IPS DF 4.7 (cell line): ENCODE data around the gene PTH1R.

Experiments used
- DNase-seq: peaks from one replicate; pipeline ENCODE4 v3.0.0-alpha.2; 2013; ENCODE audit warnings: low spot score; ENCODE audit errors: extremely low read depth

Gene PTH1R

GRCh38 chr3:46882377-46883053, 5.0 kb downstream of the PTH1R start:
- no peak for DNase-seq

DNA sequence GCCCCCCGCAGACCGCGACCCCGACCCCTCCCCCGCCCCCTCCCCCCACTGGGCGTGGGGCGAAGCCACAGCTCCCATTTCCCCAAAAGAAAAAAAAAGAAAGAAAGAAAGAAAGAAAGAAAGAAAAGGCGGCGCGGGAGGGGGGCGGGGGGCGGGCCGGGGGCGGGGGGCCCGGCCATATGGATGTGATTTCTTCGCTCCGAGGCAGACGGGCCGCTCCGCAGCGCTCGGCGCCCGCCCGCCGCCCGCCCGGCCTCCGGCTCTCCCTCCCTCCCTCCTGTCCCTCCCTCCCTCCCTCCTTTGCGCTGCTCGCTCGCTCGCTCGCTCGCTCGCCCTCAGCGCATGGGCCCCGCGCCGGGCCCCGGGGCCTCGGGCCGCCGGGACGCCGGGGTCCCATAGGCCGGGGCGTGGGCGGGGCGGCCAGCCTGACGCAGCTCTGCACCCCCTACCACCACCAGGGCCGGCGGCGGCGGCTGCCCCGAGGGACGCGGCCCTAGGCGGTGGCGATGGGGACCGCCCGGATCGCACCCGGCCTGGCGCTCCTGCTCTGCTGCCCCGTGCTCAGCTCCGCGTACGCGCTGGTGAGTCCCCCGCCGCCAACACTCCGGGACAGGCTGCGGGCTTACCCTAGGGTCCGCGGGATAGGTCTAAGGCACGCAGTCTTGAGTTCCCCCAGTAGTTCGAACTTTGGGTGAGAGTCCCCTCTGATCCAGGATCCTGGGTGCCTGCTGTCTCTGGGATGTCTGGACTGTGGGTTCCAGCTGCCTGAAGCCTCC, 5.7 kb downstream of the PTH1R start:
- no peak for DNase-seq

DNA sequence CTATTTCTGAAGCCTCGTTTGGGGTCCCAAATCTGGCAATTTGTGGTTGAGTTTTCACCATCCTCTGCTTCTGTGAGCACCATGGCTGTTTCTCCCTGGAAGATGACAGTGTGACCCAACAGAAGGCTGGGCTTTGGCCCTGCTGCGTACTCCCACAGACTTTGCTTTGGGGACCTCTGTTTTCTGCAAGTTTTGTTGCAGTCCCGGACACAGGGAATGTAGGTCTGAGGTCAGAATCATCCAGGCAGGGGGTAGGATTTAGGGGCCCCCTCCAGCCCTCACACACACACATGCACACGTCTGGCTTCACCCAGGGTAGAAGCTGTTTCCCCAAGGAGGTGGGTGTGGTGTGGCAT, 6.3 kb downstream of the PTH1R start:
- no peak for DNase-seq

DNA sequence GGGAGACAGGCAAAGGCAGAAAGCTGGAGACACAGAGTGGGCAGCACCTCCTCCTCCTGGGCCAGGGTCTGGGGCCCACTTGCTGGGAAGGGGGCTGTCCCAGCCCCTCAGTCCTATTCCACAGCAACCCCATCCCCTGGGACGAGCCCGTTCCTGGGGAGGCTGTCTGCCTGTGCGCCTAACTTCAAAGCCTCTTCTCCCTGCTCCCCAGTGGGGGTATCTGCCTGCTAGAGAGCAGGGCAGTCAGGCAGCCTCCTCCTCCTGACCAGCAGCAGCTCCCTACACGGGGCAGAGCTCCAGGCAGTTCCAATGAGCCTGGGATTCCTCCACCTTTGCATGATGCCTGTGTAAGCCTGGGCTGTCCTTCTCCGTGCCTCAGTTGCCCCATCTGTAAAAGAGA, 6.9 kb downstream of the PTH1R start:
- no peak for DNase-seq

- no peak for DNase-seq
Measured at GRCh38 chr3:46884929-46885328, 7.4 kb downstream of the PTH1R start.

GRCh38 chr3:46885612-46886011, 8.1 kb downstream of the PTH1R start:
- DNase-seq = no peak

- no peak for DNase-seq
Measured at GRCh38 chr3:46887980-46888494, 10.5 kb downstream of the PTH1R start.

DNA sequence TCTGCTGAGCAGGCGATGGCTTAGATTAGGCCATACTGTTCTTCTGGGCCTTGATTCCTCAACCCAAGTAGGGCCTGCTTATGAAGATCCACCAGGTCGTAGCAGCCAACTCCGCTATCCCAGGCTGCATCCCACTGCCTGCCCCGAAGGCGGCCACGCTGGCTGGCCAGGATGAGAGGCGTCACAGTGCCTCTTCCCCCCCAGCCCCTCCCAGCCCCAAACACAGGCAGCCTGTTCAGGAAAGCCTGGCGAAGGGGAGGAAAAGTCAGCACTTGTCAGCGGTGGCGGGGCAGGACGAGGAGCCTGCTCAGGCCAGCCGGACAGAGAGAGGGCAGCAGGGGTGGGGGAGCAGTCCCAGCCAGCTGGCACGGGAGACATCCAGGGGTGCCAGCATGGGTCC, 11.2 kb downstream of the PTH1R start:
- no peak for DNase-seq

DNA sequence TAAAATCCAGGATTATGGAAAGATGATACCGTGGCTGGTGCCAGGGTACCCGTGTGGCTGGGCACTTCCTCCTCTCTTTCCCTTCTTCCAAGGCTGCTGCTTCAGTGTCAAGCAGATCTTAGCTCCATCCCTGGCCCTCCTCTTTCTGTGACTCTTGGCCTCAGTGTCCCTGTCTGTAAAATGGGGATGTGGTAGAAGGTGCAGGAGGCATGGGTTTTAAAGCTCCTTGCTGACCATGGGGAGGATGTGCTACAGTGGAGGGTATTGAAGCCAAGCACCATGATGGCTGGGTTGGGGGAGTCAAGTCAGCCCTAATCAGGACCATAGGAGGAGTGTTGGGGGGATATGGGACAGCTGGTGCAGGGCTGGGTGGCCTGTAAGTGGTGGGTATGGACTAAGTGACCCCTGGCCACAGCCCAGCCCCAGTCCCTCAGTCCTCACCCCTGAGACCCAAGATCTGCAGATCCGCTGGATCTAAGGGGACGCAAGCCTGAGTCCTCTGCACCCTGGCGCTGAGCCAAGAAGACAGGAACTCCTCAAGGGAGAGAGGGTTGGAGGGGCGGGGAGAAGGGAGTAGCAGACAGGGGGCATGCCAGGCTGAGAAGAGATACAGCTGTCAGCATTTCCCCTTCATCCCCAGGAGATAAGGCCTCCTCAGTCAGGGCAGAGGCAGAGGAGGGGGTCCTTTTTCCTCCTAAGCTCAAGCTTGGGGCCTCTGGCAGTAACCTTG, 12.0 kb downstream of the PTH1R start:
- no peak for DNase-seq

DNA sequence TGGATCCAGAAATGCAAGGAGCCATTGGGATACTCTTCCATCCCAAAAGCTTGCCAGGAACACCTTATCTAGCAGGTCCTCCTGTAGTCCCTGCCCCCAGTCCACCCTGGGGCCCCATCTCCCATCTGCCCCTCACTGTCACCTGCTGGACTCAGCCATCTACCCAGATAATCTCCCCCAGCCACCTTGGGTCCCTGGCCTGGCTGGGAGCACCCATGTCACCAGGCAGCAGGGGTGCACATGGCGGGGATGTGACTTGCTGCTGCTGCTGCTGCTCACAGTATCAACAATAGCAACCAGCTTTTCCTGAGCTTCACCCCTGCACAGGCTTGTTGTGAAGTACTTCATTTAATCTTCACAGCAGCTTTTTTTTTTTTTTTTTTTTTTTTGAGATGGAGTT, 12.6 kb downstream of the PTH1R start:
- no peak for DNase-seq

- no peak for DNase-seq
Measured at GRCh38 chr3:46891132-46891531, 13.6 kb downstream of the PTH1R start.

GRCh38 chr3:46892285-46893145, 15.0 kb downstream of the PTH1R start:
- DNase-seq = no peak

DNA sequence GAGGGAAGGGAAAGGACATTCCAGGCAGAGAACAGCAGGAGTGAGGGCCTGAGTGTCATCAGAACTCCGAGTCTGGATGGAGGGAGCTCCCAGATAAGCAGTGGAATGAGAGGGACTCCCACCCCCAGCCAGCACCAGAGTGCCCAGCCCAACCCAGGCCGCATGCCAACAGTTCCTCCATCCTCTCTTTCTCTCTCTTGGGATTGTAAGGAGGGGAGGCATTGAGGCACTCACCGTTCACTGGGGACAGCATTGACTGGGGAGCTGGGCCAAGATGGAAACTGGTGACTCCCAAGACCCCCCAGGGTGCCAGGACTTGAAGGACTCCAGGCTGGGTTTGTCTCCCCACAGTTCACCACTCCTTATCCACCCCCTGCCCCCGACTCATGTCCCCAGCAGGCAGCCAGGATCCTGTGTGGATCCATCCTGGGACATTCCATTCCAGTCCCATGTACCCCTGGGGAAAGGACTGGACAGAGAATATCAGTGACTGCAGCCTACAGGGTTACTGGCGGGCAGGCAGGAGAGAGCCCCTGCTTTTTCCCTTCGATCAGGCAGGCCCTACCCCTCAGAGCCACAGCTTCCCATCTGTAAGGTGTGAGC, 15.7 kb downstream of the PTH1R start:
- DNase-seq = no peak

GRCh38 chr3:46893763-46894162, 16.2 kb downstream of the PTH1R start:
- no peak for DNase-seq

DNA sequence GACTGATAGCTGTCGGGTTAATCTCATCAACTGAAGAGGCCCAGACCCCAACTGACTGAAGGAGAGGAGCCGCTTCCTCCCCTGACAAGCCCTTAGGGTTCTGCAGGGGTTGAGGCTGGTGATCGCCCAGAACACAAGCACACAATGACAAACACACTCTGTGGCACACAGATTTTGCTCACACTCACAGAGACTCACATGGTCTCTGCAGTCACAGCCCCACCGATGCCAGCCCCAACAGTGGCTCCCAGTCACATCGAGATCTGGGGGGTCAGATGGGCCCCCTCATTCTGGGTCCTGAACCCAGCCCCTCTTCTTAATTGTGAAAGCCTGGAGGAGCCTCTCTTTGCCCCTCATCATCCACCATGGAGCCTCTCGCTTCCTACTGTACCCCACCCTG, 16.7 kb downstream of the PTH1R start:
- DNase-seq = no peak

GRCh38 chr3:46895204-46895660, 17.7 kb downstream of the PTH1R start:
- DNase-seq = no peak

DNA sequence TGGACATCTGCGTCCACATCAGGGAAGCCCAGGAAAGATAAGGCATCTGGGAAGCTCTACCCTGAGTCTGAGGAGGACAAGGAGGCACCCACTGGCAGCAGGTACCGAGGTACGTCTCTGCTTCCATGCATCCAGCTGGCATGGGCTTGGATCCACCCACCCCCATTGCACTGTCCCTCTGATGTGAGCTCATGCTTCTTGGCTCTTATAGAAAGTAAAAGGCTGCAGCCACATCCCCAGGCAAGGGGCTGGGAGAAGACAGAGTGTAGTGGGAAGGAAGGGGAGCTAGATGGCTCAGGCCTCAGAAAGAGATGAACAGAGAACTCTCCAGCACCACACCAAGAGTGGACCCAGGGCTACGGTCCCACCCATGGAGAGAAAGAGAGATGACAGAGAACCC, 18.2 kb downstream of the PTH1R start:
- no peak for DNase-seq

DNA sequence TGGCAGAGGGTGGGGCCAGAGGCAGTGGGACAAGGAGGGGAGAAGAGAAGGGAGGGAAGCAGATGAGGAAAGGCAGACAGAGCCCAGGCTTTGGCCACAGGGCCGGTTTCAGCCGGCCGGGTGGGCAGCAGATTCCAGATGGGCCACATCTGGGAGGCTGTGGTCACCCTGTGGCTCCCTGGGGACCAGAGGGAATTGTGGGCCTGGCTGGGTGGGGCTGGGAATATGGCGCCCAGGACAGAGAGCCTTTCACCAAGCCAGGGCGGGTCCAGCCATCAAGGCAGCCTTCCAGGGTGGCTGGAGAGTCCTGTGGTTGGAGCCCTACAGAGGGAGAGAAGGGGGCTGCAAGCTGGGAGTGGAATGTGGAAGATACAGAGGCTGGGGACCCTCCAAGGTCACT, 18.9 kb downstream of the PTH1R start:
- DNase-seq = no peak

DNA sequence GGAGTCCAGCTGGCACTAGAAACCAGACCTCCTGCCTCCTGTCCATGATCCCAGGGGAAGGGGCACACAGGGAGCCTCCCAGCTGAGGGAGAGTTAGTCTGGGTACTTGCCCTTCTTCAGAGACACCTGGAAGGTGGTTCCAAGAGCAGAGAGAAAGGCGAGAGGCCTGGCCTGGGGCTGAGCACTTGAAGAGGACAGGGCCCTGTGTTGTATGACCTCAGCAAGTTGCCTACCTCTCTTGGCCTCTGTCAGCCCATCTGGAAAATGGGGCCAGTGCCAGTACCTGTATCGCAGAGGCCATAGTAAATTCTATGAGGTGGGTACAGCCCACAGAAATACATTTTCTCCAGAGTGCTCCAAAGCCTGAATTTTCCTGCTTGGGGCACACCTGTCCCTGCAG, 19.5 kb downstream of the PTH1R start:
- DNase-seq = no peak

- no peak for DNase-seq
Measured at GRCh38 chr3:46897829-46898320, 20.4 kb downstream of the PTH1R start.
